Neutrophil (primary cell): ENCODE results near the gene CDCP1.

Experiments
- H3K27ac ChIP-seq: fragments of 200-600 bp; sonication (generic); 2 replicates; pipeline ENCODE4 v1.5.1; 2016; ENCODE audit warnings: mild to moderate bottlenecking, moderate library complexity
- H3K27me3 ChIP-seq: fragments of 200-600 bp; sonication (generic); 2 replicates; pipeline ENCODE4 v1.6.0; 2016; ENCODE audit warnings: mild to moderate bottlenecking
- H3K36me3 ChIP-seq: fragments of 200-600 bp; sonication (generic); 2 replicates; pipeline ENCODE4 v1.5.1; 2017
- H3K4me1 ChIP-seq, 2 experiments: fragments of 200-600 bp in 1 of 2; sonication (generic) in 1 of 2; 1 replicate in 1 of 2; 2 replicates in 1 of 2; pipeline versions ENCODE4 v1.5.1 to v1.6.1; 2013 to 2016; ENCODE audit warnings: low read depth in 1 of 2, low read length in 1 of 2, mild to moderate bottlenecking in 1 of 2, moderate library complexity in 1 of 2; ENCODE audit not compliant: control insufficient read depth in 1 of 2, insufficient read depth in 1 of 2
- H3K4me3 ChIP-seq, 2 experiments: fragments of 200-600 bp in 1 of 2; sonication (generic) in 1 of 2; 1 replicate in 1 of 2; 2 replicates in 1 of 2; pipeline ENCODE4 v1.5.1; 2013 to 2016; ENCODE audit warnings: low read depth in 1 of 2, low read length in 1 of 2, mild to moderate bottlenecking in 1 of 2, moderate library complexity in 1 of 2
- H3K9me3 ChIP-seq: fragments of 200-600 bp; sonication (generic); 2 replicates; pipeline ENCODE4 v1.5.1; 2016
- TF ChIP-seq, protein P1 (sequence below): fragments of 200-600 bp; sonication (generic); IDR thresholded peaks from 2 replicates; pipeline ENCODE4 v1.5.1; 2016; ENCODE audit warnings: antibody characterized with exemption

CDCP1 gene

GRCh38 chr3:45187694-45188141 lies 41.5 kb upstream of the CDCP1 start:
- Histone ChIP-seq H3K4me1 (no peaks in the 10 kb centered on the region), H3K9me3 (no peaks in the 10 kb centered on the region), H3K27me3 (no peaks in the 10 kb centered on the region), H3K27ac (no peak overlapping the region), H3K4me3 (no peak overlapping the region), H3K36me3 (no peaks in the 10 kb centered on the region)
- TF ChIP-seq, protein P1, sequence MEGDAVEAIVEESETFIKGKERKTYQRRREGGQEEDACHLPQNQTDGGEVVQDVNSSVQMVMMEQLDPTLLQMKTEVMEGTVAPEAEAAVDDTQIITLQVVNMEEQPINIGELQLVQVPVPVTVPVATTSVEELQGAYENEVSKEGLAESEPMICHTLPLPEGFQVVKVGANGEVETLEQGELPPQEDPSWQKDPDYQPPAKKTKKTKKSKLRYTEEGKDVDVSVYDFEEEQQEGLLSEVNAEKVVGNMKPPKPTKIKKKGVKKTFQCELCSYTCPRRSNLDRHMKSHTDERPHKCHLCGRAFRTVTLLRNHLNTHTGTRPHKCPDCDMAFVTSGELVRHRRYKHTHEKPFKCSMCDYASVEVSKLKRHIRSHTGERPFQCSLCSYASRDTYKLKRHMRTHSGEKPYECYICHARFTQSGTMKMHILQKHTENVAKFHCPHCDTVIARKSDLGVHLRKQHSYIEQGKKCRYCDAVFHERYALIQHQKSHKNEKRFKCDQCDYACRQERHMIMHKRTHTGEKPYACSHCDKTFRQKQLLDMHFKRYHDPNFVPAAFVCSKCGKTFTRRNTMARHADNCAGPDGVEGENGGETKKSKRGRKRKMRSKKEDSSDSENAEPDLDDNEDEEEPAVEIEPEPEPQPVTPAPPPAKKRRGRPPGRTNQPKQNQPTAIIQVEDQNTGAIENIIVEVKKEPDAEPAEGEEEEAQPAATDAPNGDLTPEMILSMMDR: no peak

DNA sequence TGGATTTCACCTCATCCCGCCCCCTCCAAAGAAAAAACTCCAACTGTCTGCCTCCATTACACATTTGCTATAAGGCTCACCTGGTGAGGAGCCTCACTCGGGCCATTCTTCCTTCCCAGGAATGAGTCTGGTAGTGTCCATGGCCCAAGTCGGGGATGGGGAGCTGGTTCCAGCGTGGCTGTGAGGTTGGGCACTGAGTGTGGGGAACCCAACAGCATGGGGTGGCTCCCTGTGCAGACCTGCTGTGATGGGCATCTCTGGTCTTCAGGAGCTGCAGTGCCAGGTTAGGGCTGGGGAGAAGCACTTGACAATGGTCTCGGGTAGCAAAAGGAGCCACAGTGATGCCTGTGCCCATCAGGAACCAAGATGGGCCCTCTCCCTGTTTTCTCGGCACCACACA lies 40.7 kb upstream of the CDCP1 start:
- Histone ChIP-seq H3K9me3 (no peaks in the 10 kb centered on the region), H3K27ac (no peak overlapping the region), H3K36me3 (no peaks in the 10 kb centered on the region), H3K27me3 (no peaks in the 10 kb centered on the region), H3K4me1 (no peaks in the 10 kb centered on the region), H3K4me3 (no peak overlapping the region)
- TF ChIP-seq, protein P1: no peak

- Histone ChIP-seq H3K27me3 (no peaks in the 10 kb centered on the region), H3K36me3 (no peaks in the 10 kb centered on the region), H3K27ac (no peak overlapping the region), H3K4me1 (no peaks in the 10 kb centered on the region), H3K4me3 (no peak overlapping the region), H3K9me3 (no peaks in the 10 kb centered on the region)
- TF ChIP-seq, protein P1: no peak
Observed at GRCh38 chr3:45185461-45185860, 39.3 kb upstream of the CDCP1 start.

DNA sequence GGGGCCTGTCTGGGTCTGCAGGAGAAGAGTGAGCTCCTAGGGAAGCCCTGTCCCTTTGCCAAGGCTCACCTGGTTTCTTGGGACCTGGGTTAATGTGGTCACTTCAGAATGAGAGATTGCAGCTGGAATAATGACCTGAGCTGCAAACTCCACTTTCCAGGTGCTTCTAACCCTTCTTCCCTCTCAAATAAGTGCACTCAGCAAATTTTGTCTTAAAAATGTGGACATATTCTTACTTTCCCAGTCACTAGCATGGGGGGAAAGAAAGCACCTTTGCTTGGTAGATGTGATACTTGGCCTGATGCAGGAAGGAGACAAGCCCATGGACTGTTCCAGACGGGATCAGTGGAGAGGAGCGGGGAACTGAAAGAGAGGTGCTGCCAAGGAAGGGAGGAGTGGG lies 38.9 kb upstream of the CDCP1 start:
- Histone ChIP-seq H3K9me3 (no peaks in the 10 kb centered on the region), H3K36me3 (no peaks in the 10 kb centered on the region), H3K4me3 (no peak overlapping the region), H3K4me1 (no peaks in the 10 kb centered on the region), H3K27ac (no peak overlapping the region), H3K27me3 (no peaks in the 10 kb centered on the region)
- TF ChIP-seq, protein P1: no peak

- Histone ChIP-seq H3K4me3 (no peak overlapping the region), H3K4me1 (no peaks in the 10 kb centered on the region), H3K9me3 (no peaks in the 10 kb centered on the region), H3K36me3 (no peaks in the 10 kb centered on the region), H3K27ac (no peak overlapping the region), H3K27me3 (no peaks in the 10 kb centered on the region)
- TF ChIP-seq, protein P1: no peak
Observed at GRCh38 chr3:45183872-45184262, 37.7 kb upstream of the CDCP1 start.
